Globus pallidus (tissue), 1 donor: ENCODE measurements around the gene PLD5.
"Not testable (repeated sequence)": the region's sequence is repeated elsewhere in the genome, so short reads cannot be mapped to it uniquely, and the experiment has no call there.

Experiments
- DNase-seq: peaks from one replicate; pipeline ENCODE4 v3.0.0-alpha.2; 2015; ENCODE audit warnings: low spot score

The PLD5 gene

DNA sequence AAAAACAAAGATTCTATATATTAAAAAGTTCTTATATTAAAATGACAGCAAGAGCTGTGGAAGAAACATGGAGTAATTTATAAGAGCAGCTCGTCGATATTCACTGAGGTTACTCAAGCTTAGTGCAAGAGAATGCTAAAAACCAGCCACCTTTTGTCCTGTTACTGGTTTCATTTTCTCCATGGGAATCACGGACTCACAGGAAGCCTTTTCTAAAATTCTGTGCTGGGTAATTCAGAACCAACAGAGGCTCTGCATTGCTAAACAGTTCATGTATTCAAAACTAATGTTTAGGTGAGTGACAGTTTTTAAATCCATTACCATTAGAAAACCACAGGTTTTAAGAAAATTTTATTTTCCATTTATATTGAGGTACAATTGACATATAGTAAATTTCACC is 377.8 kb downstream of the PLD5 start:
- DNase-seq = peak; percentile 10

DNA sequence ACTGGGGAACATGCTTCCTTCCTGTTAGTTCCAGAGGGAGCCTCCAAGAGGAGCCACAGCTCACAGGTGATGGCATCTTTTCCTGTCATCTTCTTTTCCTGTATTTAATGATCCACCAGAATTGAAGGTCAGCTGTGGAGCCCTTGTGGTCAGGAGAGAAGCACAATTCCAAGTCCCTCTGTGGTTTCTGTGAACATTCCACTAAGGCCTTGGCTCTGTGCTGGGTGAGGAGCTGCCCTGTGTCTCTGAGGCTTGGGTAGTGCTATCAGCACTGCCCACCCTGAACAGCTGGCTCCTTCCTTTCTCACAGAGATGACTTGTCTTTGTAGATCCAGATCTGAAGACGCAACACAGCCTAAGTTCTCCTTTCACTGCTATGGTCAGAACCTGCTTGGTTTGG is 383.7 kb downstream of the PLD5 start:
- no peak for DNase-seq

DNA sequence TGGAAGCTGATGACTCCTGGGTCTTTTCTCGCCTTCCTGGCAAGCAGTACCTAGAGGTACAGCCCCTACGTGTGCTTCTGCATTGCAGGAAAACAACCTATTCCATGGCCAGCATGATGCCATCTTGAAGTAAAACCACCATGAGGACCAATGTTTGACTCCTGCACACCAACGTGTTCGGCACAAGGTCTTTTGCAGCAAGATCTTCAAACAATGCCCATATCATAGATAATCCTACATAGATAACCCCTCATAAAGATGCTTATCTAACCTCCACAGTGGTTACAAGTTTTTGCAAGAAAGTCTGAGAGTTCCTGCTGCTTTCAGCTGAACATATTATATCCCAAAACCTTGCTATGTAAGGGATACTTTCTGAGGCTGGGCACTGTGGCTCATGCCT is 384.5 kb downstream of the PLD5 start:
- no peak for DNase-seq

DNA sequence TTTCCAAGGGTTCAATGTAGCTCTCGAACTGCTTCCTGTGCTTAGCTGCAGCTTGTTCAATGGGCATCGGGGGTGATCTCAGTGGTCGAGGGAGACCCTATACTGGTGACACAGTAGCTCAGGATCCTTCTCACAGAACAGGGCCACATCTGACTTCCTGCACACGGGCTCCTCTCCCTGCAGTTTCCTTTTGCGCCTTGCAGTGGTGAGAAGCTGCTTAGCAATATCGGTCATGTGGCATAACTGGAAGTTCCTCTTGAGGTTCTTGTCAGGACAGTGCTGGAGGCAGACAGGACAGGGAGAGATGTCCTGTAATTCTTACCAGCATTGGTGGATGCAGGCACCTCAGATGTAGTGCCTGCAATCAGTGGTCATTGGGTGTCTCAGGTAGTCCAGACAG is 385.1 kb downstream of the PLD5 start:
- DNase-seq = no peak

DNA sequence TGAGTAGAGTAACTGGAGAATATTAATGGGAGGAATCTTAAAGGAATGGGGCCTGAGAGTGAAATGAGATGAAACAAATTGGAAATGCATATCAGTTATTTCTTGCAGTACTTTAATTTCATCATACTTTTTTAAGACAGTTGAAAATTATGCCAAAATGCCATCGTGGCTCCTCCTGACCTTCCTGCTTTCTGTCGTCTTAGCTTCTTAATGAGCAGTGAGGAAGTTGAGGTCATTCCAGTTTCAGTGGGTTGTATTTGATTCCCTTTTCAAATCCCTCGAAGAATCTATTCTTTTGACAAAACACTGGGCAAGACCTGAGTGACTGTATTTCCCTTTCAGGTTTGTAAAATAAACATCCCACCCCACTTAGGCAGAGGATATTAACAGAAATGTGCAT is 390.7 kb downstream of the PLD5 start:
- DNase-seq = no peak

DNA sequence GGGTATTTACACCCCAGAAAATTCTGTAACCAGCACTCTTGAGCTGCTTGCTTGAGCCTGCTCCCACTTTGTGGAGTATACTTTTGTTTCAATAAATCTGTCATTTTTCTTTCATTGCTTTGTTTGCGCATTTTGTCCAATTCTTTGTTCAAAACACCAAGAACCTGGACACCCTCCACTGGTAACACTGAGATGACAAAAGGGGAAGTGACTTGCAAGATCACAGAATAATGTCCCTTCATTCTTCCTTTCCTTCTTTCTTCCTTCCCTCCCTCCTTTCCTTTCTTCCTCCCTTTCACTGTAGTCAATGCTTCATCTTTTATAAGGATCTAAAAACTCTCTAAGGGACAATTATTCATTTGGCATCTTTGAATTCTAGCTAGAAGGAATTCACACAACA is 391.1 kb downstream of the PLD5 start:
- no peak for DNase-seq

DNA sequence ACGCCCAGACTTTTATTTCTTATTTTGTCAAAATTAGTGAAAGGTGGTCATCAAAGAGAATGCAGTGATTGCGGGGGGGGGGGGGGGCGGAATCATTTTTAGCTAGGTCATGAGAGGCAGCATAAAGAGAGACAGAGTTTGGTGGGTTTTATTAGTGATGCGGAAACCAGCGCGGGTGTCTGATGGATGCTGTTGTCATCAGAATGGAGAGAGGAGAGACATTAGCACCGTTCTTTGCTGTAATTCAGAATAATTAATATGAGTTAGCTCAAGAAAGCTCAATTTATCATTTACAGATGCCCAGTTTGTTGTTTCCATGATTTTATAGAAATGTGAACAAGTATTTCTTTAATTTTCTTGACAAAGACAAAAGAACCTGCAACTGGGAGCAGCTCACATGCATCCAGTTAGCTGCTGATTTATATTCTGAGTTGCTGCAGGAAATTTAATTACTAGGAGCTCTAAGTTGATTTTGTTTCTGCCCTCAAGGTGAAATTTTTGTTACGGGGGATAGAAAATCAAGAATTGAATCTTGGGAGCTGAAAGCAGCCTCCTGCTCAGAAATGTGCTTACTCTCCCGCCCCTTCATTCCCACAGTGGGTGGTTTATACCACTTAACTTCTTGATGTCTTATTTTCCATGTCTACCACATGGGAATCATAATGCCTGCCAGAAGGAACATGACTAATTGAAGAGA is 392.2 kb downstream of the PLD5 start:
- DNase-seq = no peak

DNA sequence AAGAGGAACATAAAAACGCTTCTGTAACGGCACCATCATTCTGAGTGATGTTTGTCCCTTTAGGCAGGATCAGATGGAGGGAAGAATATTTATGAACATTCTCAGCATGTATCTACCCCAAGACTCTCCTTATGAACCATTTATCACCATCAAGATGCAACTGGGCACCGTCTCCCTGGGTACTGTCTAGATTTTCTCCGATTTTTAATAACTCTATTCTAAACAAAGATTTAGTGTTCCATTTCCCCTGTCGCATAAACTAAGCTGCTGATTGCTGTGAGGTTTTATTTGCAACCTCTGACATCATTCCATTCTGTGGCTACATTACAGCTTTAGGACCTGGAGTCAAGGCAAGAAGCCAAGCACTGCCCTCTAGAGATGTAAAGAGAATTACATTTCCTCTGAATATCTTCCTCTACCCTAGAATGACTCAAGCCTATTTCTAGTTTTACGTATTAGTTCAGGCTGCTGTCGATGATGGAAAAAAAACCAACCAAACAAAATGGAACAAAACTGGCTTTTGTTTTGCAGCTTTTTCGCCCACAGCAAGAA is 395.5 kb downstream of the PLD5 start:
- DNase-seq = peak; percentile 14

DNA sequence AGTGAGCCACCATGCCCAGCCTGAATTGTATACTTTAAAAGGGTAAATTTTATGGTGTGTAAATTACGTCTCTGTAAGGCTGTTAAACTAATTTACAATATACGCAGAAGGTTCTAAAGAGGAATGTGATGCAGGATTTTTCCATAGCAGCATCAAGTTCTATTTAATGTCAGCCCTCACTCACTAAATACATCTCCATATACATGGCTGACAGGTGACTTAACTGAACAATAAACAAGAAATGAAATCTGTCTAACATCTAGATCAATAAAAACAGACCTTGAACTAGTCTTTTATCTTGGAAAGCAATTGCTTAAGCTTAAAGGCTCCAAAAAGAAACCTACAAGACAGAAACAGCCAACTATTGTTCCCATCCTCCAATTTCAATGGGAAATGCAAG is 404.1 kb downstream of the PLD5 start:
- no peak for DNase-seq

DNA sequence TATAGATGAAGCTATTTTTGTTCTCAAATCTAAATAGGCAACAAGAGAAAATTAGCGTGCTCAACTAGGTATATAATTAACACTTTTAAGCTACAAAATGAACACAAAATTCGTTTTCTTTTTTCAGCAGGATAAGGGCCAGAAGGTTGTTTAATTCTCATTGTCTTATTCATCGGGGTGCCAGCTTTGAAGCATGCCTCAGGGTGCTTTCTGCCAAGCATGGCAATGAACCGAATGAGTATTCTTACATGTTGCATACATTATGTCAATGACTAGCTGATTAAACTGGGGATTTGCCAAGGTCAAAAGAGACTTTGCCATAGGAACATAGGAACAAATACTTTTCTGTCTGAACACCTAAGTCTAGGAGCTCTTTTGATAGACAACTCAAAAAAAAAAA is 423.6 kb downstream of the PLD5 start:
- DNase-seq = no peak

DNA sequence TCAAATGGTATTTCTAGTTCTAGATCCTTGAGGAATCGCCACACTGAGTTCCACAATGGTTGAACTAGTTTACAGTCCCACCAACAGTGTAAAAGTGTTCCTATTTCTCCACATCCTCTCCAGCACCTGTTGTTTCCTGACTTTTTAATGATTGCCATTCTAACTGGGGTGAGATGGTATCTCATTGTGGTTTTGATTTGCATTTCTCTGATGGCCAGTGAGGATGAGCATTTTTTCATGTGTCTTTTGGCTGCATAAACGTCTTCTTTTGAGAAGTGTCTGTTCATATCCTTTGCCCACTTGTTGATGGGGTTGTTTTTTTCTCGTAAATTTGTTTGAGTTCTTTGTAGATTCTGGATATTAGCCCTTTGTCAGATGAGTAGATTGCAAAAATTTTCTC is 427.2 kb downstream of the PLD5 start:
- not testable (repeated sequence) for DNase-seq

DNA sequence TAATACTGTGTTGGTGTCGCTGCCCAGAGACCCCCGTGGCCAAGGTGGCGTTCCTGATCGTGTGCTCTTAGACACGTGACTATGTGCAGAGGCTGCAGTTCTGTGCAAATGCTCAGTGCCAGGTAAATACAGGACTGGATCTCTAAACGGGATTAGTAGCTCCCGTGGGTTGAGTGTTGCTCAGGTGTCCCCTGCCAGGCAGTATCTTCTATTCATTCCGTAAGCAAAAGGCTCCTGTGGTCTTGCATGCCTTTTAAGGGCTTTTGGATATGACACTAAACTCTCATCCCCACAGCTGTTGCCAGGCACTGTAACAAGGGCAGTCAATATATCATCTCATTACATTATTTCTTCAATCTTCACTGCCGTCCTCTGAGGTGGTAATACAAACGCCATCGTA is 431.4 kb downstream of the PLD5 start:
- no peak for DNase-seq

DNA sequence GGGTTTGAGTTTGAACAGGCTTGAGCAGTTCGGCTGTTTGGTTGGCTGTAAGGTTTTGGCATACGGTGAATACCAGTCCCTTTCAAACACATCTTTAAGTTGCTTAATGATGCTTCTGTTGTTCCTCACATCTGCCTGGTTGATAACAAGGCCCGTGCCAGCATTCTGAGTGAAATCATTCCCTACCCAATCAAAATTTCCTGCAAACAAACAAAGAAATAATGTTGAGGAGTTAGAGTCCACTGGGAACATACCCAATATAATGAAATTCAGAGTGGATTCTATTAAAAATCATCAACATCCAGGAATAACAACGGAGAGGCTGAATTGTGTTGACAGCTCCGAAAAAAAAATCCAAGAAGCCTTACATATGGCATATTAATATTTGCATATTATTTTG is 434.6 kb downstream of the PLD5 start:
- DNase-seq = peak; percentile 20

DNA sequence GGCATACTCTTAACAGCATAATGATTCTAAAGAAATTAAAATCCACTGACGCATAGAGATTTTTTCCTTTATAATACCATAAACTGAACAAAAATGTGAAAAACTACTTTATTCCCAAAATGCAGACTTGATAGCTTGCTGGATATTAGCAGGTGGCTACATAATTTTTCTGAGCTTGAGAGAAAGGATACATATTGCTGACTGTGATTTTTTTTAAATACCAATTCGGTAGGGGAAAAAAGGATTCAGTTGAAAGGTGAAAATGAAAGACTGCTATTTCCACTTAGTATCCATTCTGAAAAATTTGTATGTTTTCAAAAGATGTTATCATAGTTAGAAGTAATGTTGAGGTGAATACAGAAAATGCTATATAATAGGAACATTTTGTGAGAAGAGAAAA is 435.6 kb downstream of the PLD5 start:
- no peak for DNase-seq

DNA sequence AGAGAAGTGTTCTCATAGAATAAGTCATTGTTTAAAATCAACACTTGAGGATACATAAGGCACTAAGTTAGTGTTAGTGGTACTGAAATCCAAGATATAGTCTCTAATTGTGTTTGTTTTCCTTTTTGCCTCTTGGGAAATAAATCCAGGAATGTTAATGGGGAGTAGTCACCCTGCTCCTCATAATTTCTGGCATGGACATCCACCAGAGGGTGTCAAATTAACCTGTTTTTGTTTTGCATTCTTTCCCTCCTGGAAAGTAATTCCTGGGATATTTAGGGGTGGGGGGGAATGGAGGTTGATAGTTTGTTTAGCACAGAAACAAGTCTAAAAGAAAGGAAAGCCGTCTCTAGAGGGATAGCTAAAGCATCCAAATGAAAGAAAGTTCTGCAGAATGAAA is 437.8 kb downstream of the PLD5 start:
- DNase-seq = no peak

DNA sequence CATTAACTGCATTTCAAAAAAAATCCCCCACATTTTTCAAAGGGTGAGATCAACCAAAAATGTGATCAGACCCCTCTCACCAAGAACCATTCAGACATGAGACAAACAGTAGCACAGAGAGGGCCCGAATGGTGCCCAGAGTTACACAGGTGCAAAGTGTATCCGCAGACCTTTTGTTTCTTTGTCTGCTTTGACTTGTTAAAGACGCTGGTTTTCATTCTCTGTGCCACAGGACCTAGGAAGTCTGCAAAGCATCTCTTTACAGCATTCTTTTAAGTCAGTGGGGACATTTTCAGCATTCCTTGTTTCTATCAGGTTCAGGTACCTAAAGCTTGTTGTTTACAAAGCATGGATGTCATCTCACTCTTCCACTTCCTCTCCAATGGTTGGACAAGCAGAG is 438.4 kb downstream of the PLD5 start:
- DNase-seq = no peak

DNA sequence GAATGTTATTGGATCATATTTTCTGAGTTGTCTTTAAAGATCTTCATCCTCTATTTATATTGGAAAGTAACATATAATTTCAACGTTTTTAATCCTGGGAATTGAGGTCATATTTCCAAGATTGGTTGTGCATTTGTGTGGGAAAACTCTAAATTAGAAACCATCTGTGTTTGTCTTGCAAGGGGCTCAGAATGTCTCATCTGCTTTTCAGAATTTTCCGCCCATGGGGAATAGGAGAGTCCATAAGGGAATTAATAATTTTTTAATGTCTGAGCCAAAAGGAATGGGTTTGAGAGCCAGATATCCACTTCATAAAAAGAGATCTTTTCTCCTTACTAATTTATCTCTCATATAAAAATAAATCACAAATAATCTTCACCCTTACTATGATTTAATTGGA is 440.8 kb downstream of the PLD5 start:
- no peak for DNase-seq

DNA sequence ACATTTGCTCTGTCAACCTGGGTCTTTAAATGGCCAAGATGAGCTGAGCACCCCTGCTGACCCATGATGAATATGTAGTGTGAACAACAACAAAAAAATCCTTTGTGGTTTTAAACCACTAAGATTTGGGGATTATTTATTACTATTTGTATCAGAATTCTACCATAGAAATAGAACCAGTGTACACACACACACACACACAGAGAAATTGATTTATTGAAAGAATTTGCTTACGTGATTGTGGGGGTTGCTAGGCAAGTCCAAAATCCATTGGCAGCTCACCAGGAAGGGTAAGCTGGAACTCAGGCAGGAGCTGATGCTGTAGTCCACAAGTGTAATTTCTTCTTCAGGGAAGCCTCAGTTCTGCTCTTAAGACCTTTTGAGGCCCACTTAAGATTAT is 443.1 kb downstream of the PLD5 start:
- no peak for DNase-seq

DNA sequence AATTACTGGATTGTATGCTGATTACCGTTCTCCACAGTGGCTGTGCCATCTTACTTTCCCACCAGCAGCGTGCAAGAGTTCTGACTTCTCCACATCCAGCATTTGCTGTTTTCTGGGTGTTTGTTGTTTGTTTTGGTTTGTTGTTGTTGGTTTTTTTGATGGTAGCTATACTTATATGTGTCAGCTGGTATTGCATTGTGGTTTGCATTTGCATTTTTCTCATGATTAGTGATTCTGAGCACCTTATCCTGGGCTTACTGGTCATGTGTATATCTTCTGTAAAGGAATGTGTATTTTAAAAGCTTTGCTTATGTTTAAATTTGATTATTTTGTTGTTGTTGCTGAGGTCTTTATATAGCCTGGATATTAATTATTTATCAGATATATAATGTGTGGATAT is 458.7 kb downstream of the PLD5 start:
- DNase-seq = no peak

DNA sequence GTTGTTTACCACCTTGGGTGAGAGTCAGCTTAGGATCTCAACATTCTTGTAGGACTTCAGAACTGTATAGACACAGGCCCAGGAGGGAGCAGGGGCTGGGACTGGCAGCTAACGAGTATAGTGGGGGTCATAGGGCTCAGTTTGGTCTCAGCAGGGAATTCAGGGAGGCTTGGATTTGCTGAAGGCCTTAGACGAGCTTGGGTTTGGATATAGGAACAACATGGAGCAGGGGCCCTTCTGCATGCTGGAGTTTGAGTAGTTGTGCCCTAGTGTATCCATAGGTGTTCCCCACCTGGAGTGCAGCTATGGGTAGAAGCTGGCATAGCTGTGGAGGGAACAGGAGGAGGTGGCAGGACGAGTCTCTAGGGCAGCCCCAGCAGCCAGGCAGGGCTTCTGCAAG is 462.2 kb downstream of the PLD5 start:
- DNase-seq = no peak

DNA sequence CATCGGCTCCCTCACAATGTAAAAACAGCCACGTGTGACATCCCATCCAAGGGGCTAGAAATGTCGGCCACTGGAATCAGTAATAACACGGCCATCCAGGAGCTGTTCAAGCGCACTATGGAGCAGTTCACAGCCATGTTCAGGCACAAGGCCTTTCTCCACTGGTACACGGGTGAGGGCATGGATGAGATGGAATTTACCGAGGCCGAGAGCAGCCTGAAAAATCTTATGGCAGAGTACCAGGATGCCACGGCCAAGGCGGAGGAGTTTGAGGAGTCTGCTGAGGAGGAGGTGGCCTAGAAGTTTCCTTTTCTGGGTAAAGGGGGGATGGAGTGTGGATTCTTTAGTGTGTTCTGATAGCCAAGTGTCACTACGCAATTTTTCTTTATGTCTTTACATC is 464.5 kb downstream of the PLD5 start:
- no peak for DNase-seq

DNA sequence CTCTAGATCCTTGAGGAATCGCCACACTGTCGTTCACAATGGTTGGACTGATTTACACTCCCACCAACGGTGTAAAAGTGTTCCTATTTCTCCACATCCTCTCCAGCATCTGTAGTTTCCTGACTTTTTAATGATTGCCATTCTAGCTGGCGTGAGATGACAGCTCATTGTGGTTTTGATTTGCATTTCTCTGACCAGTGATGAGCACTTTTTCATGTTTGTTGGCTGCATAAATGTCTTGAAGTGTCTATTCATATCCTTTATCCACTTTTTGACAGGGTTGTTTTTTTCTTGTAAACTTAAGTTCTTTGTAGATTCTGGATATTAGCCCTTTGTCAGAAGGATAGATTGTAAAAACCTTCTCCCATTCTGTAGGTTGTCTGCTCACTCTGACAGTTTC is 465.9 kb downstream of the PLD5 start:
- not testable (repeated sequence) for DNase-seq

DNA sequence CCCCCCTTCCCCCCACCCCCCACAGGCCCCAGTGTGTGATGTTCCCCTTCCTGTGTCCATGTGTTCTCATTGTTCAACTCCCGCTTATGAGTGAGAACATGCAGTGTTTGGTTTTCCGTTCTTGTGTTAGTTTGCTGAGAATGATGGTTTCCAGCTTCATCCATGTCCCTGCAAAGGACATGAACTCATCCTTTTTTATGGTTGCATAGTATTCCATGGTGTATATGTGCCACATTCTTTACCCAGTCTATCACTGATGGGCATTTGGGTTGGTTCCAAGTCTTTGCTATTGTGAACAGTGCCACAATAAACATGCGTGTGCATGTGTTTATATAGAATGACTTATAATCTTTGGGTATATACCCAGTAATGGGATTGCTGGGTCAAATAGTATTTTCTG is 466.3 kb downstream of the PLD5 start:
- DNase-seq = not testable (repeated sequence)

DNA sequence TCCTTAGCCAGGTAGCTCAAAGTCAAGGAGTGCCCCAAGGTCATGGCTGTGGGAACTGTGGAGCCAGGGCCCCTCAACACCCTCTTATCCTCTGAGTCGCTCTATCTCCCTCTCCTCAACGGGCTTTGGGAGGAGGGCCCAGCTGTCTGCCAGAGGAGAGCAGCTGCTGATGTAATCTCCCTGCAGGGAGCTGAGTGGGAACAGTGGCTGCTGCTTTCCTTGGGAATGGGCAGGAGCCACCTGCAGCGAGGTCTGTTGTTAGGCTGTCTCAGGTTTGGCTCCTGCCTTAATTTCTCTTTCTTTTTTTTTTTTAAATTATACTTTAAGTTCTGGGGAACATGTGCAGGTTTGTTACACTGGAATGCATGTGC is 466.8 kb downstream of the PLD5 start:
- no peak for DNase-seq
